B cell (primary cell): ENCODE data around the gene MYH3. TPM values are rescaled to one million over a fixed set of nuclear protein-coding genes. Genes with fewer than 3 reads are reported as not detected.

Experiments used
- ATAC-seq: fragments of 200-7000 bp; cut with Tn5 transposase; one replicate; pipeline ENCODE4 v1.10.0; 2021; ENCODE audit warnings: low read depth, mild to moderate bottlenecking, moderate number of reproducible peaks, moderate library complexity
- CTCF ChIA-PET: fragments of 350-600 bp; sonication (Branson Sonifier 250); formaldehyde crosslinking; loops from one replicate; lab custom pipeline; 2021; ENCODE audit warnings: antibody characterized with exemption, inconsistent platforms; lab: Charles Lee
- POLR2A ChIA-PET: fragments of 350-600 bp; sonication (Branson Sonifier 250); formaldehyde crosslinking; loops from one replicate; lab custom pipeline; 2021; ENCODE audit warnings: antibody characterized with exemption; lab: Charles Lee
- DNase-seq: peaks from one replicate; pipeline ENCODE4 v3.0.0; 2013
- H2AFZ ChIP-seq: 2 replicates; pipeline ENCODE4 v1.6.1; 2012; ENCODE audit warnings: mild to moderate bottlenecking, low read depth, low read length; ENCODE audit not compliant: insufficient read depth, poor library complexity, severe bottlenecking
- H3K27ac ChIP-seq, 2 donors: 1 replicate in 1 of 2; 2 replicates in 1 of 2; pipeline ENCODE4 v1.5.1; 2012 to 2013; ENCODE audit warnings: low read length in 2 of 2, mild to moderate bottlenecking in 2 of 2, moderate library complexity in 1 of 2
- H3K27me3 ChIP-seq, 4 experiments: fragments of 200-600 bp in 1 of 4; sonication (generic) in 1 of 4; replicated peaks in 1 of 4; 1 replicate in 2 of 4; 2 replicates in 2 of 4; pipeline versions ENCODE4 v1.6.1 to v1.7.0; 2013 to 2016; ENCODE audit warnings: low read length in 3 of 4, mild to moderate bottlenecking in 2 of 4, mixed read lengths in 1 of 4, moderate library complexity in 1 of 4; ENCODE audit not compliant: insufficient read depth in 4 of 4, control insufficient read depth in 3 of 4; ENCODE audit errors: control extremely low read depth in 1 of 4
- H3K36me3 ChIP-seq, 2 experiments: replicated peaks in 1 of 2; 1 replicate in 1 of 2; 2 replicates in 1 of 2; pipeline versions ENCODE4 v1.6.1 to v1.7.1; 2013; ENCODE audit warnings: low read length in 1 of 2; ENCODE audit not compliant: insufficient read depth in 2 of 2, control insufficient read depth in 1 of 2; ENCODE audit errors: control extremely low read depth in 1 of 2, extremely low read depth in 1 of 2
- H3K4me1 ChIP-seq, 2 donors: fragments of 200-600 bp in 1 of 2; sonication (generic) in 1 of 2; 1 replicate in 1 of 2; 2 replicates in 1 of 2; pipeline versions ENCODE4 v1.5.1 to v1.6.1; 2013 to 2017; ENCODE audit warnings: low read length in 2 of 2; ENCODE audit not compliant: control insufficient read depth in 2 of 2, insufficient read depth in 2 of 2
- H3K4me2 ChIP-seq: replicated peaks from 2 replicates; pipeline ENCODE3; 2012; ENCODE audit warnings: mild to moderate bottlenecking, low read depth, low read length; ENCODE audit not compliant: poor library complexity, severe bottlenecking
- H3K4me3 ChIP-seq, 5 experiments: fragments of 200-600 bp in 1 of 5; sonication (generic) in 1 of 5; 1 replicate in 3 of 5; 2 replicates in 2 of 5; pipeline versions ENCODE4 v1.5.1 to v1.7.0; 2011 to 2016; ENCODE audit warnings: low read length in 4 of 5, mild to moderate bottlenecking in 4 of 5, low read depth in 2 of 5, control low read depth in 1 of 5, moderate library complexity in 1 of 5; ENCODE audit not compliant: insufficient read depth in 1 of 5; ENCODE audit errors: control extremely low read depth in 1 of 5, extremely low read depth in 1 of 5
- H3K79me2 ChIP-seq: fragments of 200-600 bp; sonication (generic); one replicate; pipeline ENCODE4 v1.6.0; 2016; ENCODE audit warnings: low read length; ENCODE audit not compliant: control insufficient read depth, insufficient read depth
- H3K9ac ChIP-seq: fragments of 200-600 bp; sonication (generic); 2 replicates; pipeline ENCODE4 v1.6.1; 2017; ENCODE audit warnings: mild to moderate bottlenecking, low read length, moderate library complexity
- H3K9me3 ChIP-seq, 3 donors: one replicate each; pipeline versions ENCODE4 v1.6.1 to v1.7.1; 2013; ENCODE audit warnings: low read length in 2 of 3; ENCODE audit not compliant: control insufficient read depth in 2 of 3, insufficient read depth in 1 of 3; ENCODE audit errors: control extremely low read depth in 1 of 3
- H4K20me1 ChIP-seq: 2 replicates; pipeline ENCODE4 v1.6.0; 2012; ENCODE audit warnings: mild to moderate bottlenecking, low read length; ENCODE audit not compliant: insufficient read depth, control insufficient read depth, poor library complexity, severe bottlenecking
- H3K27ac Mint-ChIP-seq: one replicate; pipeline ENCODE4 v1.8.0; 2021; ENCODE audit warnings: mixed read lengths
- H3K27me3 Mint-ChIP-seq: one replicate; pipeline ENCODE4 v1.8.0; 2021; ENCODE audit warnings: mixed read lengths
- H3K4me1 Mint-ChIP-seq: one replicate; pipeline ENCODE4 v1.8.0; 2021; ENCODE audit warnings: mixed read lengths
- H3K4me3 Mint-ChIP-seq: one replicate; pipeline ENCODE4 v1.8.0; 2021; ENCODE audit warnings: mixed read lengths
- H3K9me3 Mint-ChIP-seq: one replicate; pipeline ENCODE4 v1.8.0; 2022; ENCODE audit warnings: mixed read lengths; ENCODE audit not compliant: insufficient read depth
- EZH2 ChIP-seq: IDR thresholded peaks from 2 replicates; pipeline ENCODE4 v1.6.1; 2012; ENCODE audit warnings: borderline replicate concordance, low read depth, mild to moderate bottlenecking, moderate library complexity, low read length; ENCODE audit not compliant: insufficient read depth, poor library complexity, severe bottlenecking
- WGBS: methylation state at CpG from one replicate; pipeline ENCODE4 v1.1.5; 2013; ENCODE audit warnings: missing lambda C conversion rate; ENCODE audit not compliant: insufficient coverage; 5-methylcytosine and 5-hydroxymethylcytosine counted together
- intact Hi-C: fragments of 100-400 bp; cut with micrococcal nuclease; formaldehyde crosslinking; loops from one replicate; pipeline ENCODE4 v1.10.0; 2022
- polyA plus RNA-seq: library from polyadenylated mRNA; depleted of rRNA; stranded (reverse); fragments of >200 nt; gene quantifications from 2 replicates; pipeline ENCODE4 v1.2.3, GENCODE V29; 2012
- total RNA-seq, 2 donors: library from RNA; stranded (reverse); fragments of 120-200 nt in 1 of 2; gene quantifications; 1 replicate in 1 of 2; 2 replicates in 1 of 2; pipeline versions ENCODE4 v1.2.3 to v1.2.4, GENCODE V29; 2013 to 2022
- TF ChIP-seq, protein P1 (sequence below): fragments of 200-600 bp; IDR thresholded peaks from one replicate; pipeline ENCODE4 v1.8.0; 2022; ENCODE audit warnings: antibody characterized with exemption, mild to moderate bottlenecking

MYH3 gene
- total and polyA plus RNA-seq, 2 donors (not counting 1 experiment from before 2014, with no cell fraction given), result 9.4 to 10.9 TPM

GRCh38 chr17:10604521-10604920 lies 52.6 kb downstream of the MYH3 start:
- ChIA-PET CTCF (interaction anchor here (0.6 to 6.0 kb wide), 3 partner anchors 9 to 672 kb away, joined by 3 to 39 read pairs (median 3); no protein-coding TSS in a partner anchor), POLR2A (no interaction called here)
- no peak overlapping the region for H3K27ac Mint-ChIP-seq
- H3K4me3 Mint-ChIP-seq, result no peak overlapping the region
- TF ChIP-seq EZH2, result no peak
- TF ChIP-seq, protein P1, sequence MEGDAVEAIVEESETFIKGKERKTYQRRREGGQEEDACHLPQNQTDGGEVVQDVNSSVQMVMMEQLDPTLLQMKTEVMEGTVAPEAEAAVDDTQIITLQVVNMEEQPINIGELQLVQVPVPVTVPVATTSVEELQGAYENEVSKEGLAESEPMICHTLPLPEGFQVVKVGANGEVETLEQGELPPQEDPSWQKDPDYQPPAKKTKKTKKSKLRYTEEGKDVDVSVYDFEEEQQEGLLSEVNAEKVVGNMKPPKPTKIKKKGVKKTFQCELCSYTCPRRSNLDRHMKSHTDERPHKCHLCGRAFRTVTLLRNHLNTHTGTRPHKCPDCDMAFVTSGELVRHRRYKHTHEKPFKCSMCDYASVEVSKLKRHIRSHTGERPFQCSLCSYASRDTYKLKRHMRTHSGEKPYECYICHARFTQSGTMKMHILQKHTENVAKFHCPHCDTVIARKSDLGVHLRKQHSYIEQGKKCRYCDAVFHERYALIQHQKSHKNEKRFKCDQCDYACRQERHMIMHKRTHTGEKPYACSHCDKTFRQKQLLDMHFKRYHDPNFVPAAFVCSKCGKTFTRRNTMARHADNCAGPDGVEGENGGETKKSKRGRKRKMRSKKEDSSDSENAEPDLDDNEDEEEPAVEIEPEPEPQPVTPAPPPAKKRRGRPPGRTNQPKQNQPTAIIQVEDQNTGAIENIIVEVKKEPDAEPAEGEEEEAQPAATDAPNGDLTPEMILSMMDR, result no peak
- H3K27me3 ChIP-seq, result no peaks in the 10 kb centered on the region
- no peaks in the 10 kb centered on the region for H3K79me2 ChIP-seq
- H3K9me3 ChIP-seq, result no peaks in the 10 kb centered on the region
- H4K20me1 ChIP-seq, result no peaks in the 10 kb centered on the region
- no peak overlapping the region for H3K9ac ChIP-seq
- H3K4me3 ChIP-seq, result no peak overlapping the region
- no peak for DNase-seq
- H3K4me1 ChIP-seq, result no peaks in the 10 kb centered on the region
- H3K4me1 Mint-ChIP-seq, result no peaks in the 10 kb centered on the region
- H3K27ac ChIP-seq, result no peak overlapping the region
- no peaks in the 10 kb centered on the region for H3K9me3 Mint-ChIP-seq
- no peak overlapping the region for H3K4me2 ChIP-seq
- H3K36me3 ChIP-seq, result no peaks in the 10 kb centered on the region
- no peak for ATAC-seq
- H2AFZ ChIP-seq, result no peak overlapping the region
- peaks cover 10% of the 10 kb centered on the region for H3K27me3 Mint-ChIP-seq
- intact Hi-C loops, result no loop called here
- no CpG with 5 or more reads among the region's 8 CpGs for WGBS

DNA sequence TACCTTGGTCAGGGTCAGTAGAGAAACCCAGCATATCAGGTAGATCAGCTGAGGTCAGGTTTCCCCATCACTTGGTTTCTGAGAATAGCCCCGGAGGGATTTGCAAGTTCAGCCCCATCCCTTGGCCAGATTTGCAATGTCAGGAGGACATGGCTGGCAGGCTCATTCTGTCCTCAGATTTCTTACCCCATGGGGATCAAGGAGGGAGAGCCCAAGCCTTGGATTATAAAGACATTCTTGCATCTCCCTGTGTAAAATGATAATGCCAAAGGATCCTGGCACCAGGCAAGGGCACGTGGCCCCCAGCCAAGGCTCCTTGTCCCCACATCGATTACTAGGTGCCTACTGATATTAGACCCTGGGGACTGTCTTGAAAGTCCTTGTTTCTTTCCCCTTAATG lies 53.2 kb downstream of the MYH3 start:
- 96% methylated on average over 2 of the region's 3 CpGs for WGBS
- Histone ChIP-seq H3K4me3 (no peak overlapping the region), H3K36me3 (no peaks in the 10 kb centered on the region), H3K9ac (no peak overlapping the region), H4K20me1 (no peaks in the 10 kb centered on the region), H3K9me3 (no peaks in the 10 kb centered on the region), H3K4me2 (no peak overlapping the region), H3K4me1 (no peaks in the 10 kb centered on the region), H2AFZ (no peak overlapping the region), H3K27me3 (no peaks in the 10 kb centered on the region), H3K79me2 (no peaks in the 10 kb centered on the region), H3K27ac (no peak overlapping the region)
- ATAC-seq (no peak), DNase-seq (no peak)
- Mint-ChIP-seq H3K4me3 (no peak overlapping the region), H3K27me3 (peaks cover 10% of the 10 kb centered on the region), H3K4me1 (no peaks in the 10 kb centered on the region), H3K27ac (no peak overlapping the region), H3K9me3 (no peaks in the 10 kb centered on the region)
- TF ChIP-seq EZH2, result no peak
- TF ChIP-seq, protein P1, result no peak
- POLR2A ChIA-PET, result no interaction called here
- intact Hi-C loops, result no loop called here
- CTCF ChIA-PET, result interaction anchor here (6.0 kb wide), 1 partner anchor 13 kb away, joined by 39 read pairs; no protein-coding TSS in a partner anchor
